ENCODE results near the gene CAMK1D.
"Not testable (repeated sequence)": the region's sequence is repeated elsewhere in the genome, so short reads cannot be mapped to it uniquely, and the experiment has no call there.

CAMK1D gene

GRCh38 chr10:12852687-12853086 is 503.3 kb downstream of the CAMK1D start:
- no peak for DNase-seq (ENCODE audit: low read depth)

DNA sequence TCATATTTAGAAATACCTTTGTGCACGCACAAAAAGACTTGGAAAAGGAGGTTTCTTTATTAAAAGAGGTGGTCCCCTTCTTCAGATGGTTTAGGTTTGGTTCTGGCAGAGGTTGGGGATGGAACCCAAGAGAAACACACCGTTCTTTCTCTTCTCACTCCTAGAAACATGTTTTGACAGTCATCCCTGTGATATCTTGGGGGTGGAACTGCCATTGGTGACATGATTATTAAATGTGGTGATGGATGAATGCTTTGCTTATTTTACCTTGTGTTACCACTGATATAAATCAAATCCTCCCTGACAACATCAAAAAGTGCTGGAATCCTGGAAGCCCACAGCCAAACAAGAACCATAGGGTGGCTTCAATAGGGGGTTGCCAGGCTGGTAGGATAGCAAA is 505.6 kb downstream of the CAMK1D start:
- DNase-seq (ENCODE audit: low read depth): no peak

DNA sequence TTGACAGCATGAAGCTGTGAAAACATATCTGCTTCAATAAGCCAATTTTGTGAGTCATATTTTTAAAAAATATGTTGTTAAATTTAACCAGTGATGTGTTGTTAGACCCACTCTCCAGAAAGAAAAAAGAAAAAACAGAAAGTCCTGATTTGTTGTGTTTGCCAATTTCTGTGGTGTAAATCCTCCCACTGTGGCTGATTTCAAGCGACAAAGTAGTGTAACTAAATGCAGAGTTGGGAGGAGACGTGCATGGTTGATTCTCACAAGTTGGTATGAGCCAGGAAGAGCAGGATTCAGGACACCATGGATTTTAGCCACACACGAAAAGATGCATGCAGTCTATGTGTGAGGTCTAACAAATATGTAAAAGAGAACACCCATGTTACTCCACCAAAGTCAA is 513.1 kb downstream of the CAMK1D start:
- DNase-seq (ENCODE audit: low read depth): no peak

DNA sequence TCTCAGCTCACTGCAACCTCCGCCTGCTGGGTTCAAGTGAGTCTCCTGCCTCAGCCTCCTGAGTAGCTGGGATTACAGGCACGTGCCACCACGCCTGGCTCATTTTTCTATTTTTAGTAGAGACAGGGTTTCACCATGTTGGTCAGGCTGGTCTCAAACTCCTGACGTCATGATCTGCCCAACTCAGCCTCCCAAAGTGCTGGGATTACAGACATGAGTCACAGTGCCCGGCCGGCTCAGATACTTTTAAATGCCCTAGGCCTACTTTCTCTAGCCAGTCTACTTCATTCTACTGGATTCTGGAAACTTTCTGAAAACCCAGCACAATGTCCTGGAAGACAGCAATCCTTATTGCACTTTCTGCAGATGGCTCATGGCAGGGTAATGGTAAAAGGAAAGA is 516.2 kb downstream of the CAMK1D start:
- DNase-seq (ENCODE audit: low read depth): not testable (repeated sequence)

DNA sequence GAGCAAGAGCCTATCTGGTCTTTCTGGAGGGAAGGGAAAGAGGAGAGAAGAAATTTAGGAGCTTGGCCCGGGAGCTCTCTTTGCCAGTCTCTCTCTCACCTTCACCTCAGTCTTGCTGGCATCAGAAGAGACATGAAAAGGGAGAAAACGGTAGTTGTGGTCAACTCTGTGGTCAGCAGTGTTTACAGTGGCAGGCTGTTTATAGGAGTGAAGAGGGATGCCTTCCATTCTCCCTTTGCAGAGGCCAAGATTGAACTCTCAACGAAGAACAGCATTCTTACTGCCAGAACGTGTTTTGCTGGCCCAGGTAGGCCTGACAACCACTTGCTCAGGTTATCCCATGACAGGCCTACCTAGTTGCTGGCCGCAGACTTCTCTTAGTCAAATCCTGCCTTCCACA is 518.9 kb downstream of the CAMK1D start:
- DNase-seq (ENCODE audit: low read depth): no peak

DNA sequence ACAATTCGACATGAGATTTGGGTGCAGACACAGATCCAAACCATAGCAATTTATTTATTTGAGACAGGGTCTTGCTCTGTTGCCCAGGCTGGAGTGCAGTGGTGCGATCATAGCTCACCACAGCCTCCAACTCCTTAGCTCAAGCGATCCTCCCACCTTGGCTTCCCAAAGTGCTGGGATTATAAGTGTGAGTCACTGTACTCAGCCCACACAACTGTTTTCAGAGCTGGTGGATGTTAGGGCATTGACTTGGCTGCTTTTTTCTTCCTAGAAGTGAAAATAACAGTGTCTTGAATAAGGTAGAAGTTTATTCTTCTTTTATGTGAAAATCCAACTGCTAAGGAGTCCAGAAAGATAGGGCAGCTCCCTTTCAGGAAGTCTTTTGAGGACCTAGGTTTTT is 520.1 kb downstream of the CAMK1D start:
- no peak for DNase-seq (ENCODE audit: low read depth)

DNA sequence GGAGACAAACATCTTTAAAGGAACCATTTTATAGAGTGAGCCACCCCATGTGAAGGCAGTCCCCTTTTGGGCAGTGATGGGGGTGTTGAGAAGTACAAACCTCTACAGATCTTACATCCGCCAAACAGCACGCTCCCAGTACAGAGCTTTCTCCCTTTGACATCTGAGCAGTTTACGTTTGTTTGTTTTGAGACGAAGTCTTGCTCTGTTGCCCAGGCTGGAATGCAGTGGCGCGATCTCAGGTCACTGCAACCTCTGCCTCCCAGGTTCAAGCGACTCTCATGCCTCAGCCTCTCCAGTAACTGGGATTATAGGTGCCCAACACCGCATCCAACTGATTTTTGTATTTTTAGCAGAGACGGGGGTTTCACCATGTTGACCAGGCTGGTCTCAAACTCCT is 523.2 kb downstream of the CAMK1D start:
- DNase-seq (ENCODE audit: low read depth): no peak

DNA sequence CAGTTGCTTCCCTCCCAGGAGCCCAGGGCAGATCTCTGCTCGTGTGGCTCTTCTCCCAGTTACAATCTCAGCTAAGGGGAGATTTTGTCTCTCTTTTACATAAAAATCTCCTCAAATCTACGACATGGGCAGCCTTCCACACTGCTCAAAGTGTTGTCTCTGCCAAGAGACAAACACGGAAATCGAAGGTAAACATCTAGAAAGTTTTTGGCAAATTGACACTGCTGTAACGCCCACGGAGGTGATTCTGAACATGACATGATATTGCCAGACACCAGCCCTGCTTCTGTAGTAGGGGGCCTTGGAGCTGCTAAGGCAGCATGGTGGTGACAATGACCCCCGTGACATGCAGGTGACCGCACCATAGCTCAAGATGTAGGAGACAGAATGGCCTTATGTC is 523.8 kb downstream of the CAMK1D start:
- no peak for DNase-seq (ENCODE audit: low read depth)

DNA sequence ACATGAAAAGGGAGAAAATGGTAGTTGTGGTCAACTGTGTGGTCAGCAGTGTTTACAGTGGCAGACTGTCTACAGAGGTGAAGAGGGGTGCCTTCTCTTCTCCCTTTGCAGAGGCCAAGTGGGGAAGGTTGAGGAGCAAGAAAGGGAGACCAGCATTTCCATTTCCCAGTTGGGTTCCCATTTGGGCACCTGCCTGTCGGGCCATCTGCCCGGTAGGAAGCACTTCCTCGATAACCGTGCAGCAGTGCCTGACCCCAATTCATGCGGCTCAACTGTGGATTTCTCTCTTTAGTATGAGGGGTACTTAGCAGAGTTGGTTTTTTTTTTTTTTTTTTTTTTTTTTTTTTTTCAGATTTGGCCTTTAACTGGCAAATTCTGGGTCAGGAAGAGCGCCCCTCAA is 525.2 kb downstream of the CAMK1D start:
- DNase-seq (ENCODE audit: low read depth): no peak

DNA sequence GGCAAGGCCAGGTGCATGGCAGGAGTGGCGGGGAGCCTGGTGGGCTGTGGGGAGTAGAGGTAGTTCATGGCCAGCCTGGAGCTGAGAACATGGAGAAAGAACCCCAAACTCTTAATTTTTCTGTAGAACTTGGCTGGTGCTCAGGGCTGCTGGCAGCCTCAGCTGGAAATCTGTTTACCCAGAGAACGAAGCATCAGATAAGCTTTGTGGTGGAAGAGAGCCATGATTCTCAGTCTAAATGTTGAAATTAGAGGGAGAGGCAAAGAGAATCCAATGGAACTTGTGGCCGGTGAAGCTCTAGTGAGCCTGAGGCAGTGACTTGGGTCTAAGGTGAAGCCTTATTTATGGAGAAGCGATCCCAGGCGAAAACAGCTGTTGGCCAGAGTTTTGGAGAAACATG is 525.8 kb downstream of the CAMK1D start:
- no peak for DNase-seq (ENCODE audit: low read depth)

DNA sequence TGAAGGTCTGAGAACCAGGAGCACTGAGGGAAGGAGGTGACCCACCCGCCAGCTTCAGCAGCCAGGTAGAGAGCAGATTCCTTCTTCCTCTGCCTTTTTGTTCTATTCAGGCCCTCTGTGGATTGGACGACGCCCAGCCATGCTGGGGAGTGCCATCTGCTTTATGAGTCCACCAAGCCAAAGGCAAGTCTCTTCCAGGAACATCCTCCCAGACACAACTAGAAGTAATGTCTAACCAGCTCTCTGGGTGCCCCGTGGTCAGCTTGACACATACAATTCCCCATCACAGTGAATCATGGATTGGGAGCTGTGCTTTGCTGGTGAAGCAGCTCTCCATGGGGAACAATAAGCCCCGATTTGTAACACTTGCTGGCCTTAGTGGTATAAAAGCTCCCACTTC is 526.9 kb downstream of the CAMK1D start:
- no peak for DNase-seq (ENCODE audit: low read depth)

DNA sequence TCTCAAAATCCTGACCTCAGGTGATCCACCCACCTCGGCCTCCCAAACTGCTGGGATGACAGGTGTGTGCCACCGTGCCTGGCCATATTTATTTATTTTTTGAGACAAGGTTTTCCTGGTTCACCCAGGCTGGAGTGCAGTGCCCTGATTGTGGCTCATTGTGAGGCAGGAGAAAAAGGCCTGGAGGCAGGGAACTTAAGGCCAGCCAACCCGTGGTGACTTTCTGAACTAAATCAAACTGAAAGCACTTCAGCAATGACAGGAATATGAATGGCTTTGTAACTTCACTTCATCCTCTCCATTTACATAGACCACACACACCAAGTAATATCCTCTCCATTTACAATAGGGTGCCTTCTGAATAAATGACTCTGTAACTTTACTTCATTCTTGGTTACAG is 527.8 kb downstream of the CAMK1D start:
- DNase-seq (ENCODE audit: low read depth): no peak

GRCh38 chr10:12880423-12880822 is 531.1 kb downstream of the CAMK1D start:
- no peak for DNase-seq (ENCODE audit: low read depth)

GRCh38 chr10:12884851-12885250 is 535.5 kb downstream of the CAMK1D start:
- DNase-seq (ENCODE audit: low read depth): no peak

All from EH (cell line).